ENCODE measurements around the gene BEAN1.

The BEAN1 gene

GRCh38 chr16:66468321-66468965 is 41.3 kb downstream of the BEAN1 start:
- Histone ChIP-seq H3K27me3 (peaks cover 56% of the 10 kb centered on the region), H3K27ac (no peak overlapping the region)

GRCh38 chr16:66469291-66469946 is 42.3 kb downstream of the BEAN1 start:
- H3K36me3 ChIP-seq, result no peaks in the 10 kb centered on the region
- no peak overlapping the region for H3K27ac ChIP-seq
- H3K27me3 ChIP-seq, result peaks cover 51% of the 10 kb centered on the region
- no peaks in the 10 kb centered on the region for H3K9me3 ChIP-seq
- TF ChIP-seq CTCF (IDR thresholded peaks at IDR 0.05), result no peak
- no peak overlapping the region for H3K4me3 ChIP-seq (ENCODE audit: low read depth in 1 of 2, low read length in 1 of 2)
- H3K4me1 ChIP-seq (ENCODE audit: control insufficient read depth in 1 of 2, insufficient read depth in 1 of 2, low read depth in 1 of 2, low read length in 1 of 2), result no peaks in the 10 kb centered on the region

More at GRCh38 chr16:66468321-66468965, 41.3 kb downstream of the BEAN1 start:
- H3K36me3 ChIP-seq, result no peaks in the 10 kb centered on the region
- TF ChIP-seq CTCF (IDR thresholded peaks at IDR 0.05), result no peak
- no peaks in the 10 kb centered on the region for H3K9me3 ChIP-seq
- H3K4me3 ChIP-seq (ENCODE audit: low read depth in 1 of 2, low read length in 1 of 2), result no peak overlapping the region
- H3K4me1 ChIP-seq (ENCODE audit: control insufficient read depth in 1 of 2, insufficient read depth in 1 of 2, low read depth in 1 of 2, low read length in 1 of 2), result no peaks in the 10 kb centered on the region

GRCh38 chr16:66469947-66470546 is 43.0 kb downstream of the BEAN1 start:
- H3K27me3 ChIP-seq, result peaks cover 49% of the 10 kb centered on the region
- TF ChIP-seq CTCF (IDR thresholded peaks at IDR 0.05), result no peak
- no peak overlapping the region for H3K27ac ChIP-seq
- no peaks in the 10 kb centered on the region for H3K36me3 ChIP-seq
- H3K4me3 ChIP-seq (ENCODE audit: low read depth in 1 of 2, low read length in 1 of 2), result no peak overlapping the region
- H3K4me1 ChIP-seq (ENCODE audit: control insufficient read depth in 1 of 2, insufficient read depth in 1 of 2, low read depth in 1 of 2, low read length in 1 of 2), result no peaks in the 10 kb centered on the region
- no peaks in the 10 kb centered on the region for H3K9me3 ChIP-seq

GRCh38 chr16:66470556-66470955 is 43.5 kb downstream of the BEAN1 start:
- Histone ChIP-seq H3K4me3 (ENCODE audit: low read depth in 1 of 2, low read length in 1 of 2) (no peak overlapping the region), H3K27me3 (peaks cover 49% of the 10 kb centered on the region), H3K27ac (no peak overlapping the region), H3K9me3 (no peaks in the 10 kb centered on the region), H3K4me1 (ENCODE audit: control insufficient read depth in 1 of 2, insufficient read depth in 1 of 2, low read depth in 1 of 2, low read length in 1 of 2) (no peaks in the 10 kb centered on the region), H3K36me3 (no peaks in the 10 kb centered on the region)
- no peak for TF ChIP-seq CTCF (IDR thresholded peaks at IDR 0.05)

GRCh38 chr16:66471264-66471663 is 44.2 kb downstream of the BEAN1 start:
- Histone ChIP-seq H3K36me3 (no peaks in the 10 kb centered on the region), H3K4me3 (ENCODE audit: low read depth in 1 of 2, low read length in 1 of 2) (no peak overlapping the region), H3K27me3 (peaks cover 45% of the 10 kb centered on the region), H3K4me1 (ENCODE audit: control insufficient read depth in 1 of 2, insufficient read depth in 1 of 2, low read depth in 1 of 2, low read length in 1 of 2) (no peaks in the 10 kb centered on the region), H3K9me3 (no peaks in the 10 kb centered on the region), H3K27ac (no peak overlapping the region)
- no peak for TF ChIP-seq CTCF (IDR thresholded peaks at IDR 0.05)

Data from neutrophil (primary cell).